HepG2 (cell line): ENCODE data around the gene FAM53B. TPM values are rescaled to one million over a fixed set of nuclear protein-coding genes. Genes with fewer than 3 reads are reported as not detected.
A peak's percentile ranks its signal among the peaks of the same experiment; 100 is the strongest.

Source experiments
- HNF4A ChIP-seq: sonication (generic); formaldehyde crosslinking; IDR thresholded peaks from 2 replicates; pipeline ENCODE4 v1.4.0; 2020; ENCODE audit warnings: missing genetic modification reagents
- KDM6A ChIP-seq: IDR thresholded peaks from 2 replicates; pipeline ENCODE4 v1.6.1; 2016; ENCODE audit warnings: low read depth
- ZNF547 ChIP-seq: sonication (generic); formaldehyde crosslinking; IDR thresholded peaks from 2 replicates; pipeline ENCODE4 v1.5.1; 2020; ENCODE audit warnings: mild to moderate bottlenecking, missing genetic modification reagents
- ZNF674 ChIP-seq: sonication (generic); formaldehyde crosslinking; IDR thresholded peaks from 2 replicates; pipeline ENCODE4 v1.5.0; 2020; ENCODE audit warnings: low read depth, mild to moderate bottlenecking, missing genetic modification reagents
- polyA plus RNA-seq, 8 experiments: library from polyadenylated mRNA; depleted of rRNA in 3 of 8; stranded (reverse) in 7 of 8; unstranded in 1 of 8; fragments of >200 nt; fragmentation: Illumina TruSeq in 4 of 8; extraction: Trizol in 4 of 8; gene quantifications; 2 replicates each; pipeline versions ENCODE4 v1.2.1 to v1.2.3, GENCODE V29; 2011 to 2016; ENCODE audit warnings: low read depth in 4 of 8, missing spikeins in 1 of 8, mixed read lengths in 1 of 8; ENCODE audit not compliant: insufficient read depth in 1 of 8
- total RNA-seq, 5 experiments: library from RNA; depleted of rRNA; stranded (reverse); fragments of >200 nt; fragmentation: Illumina TruSeq; extraction: Trizol; gene quantifications; 2 replicates each; pipeline ENCODE4 v1.2.3, GENCODE V29; 2016; ENCODE audit warnings: low read depth in 1 of 5
- TF ChIP-seq, protein P1 (sequence below): IDR thresholded peaks from 2 replicates; pipeline ENCODE4 v1.6.1; 2016; ENCODE audit warnings: low read depth
- TF ChIP-seq, protein P2 (sequence below): sonication (generic); formaldehyde crosslinking; IDR thresholded peaks from 2 replicates; pipeline ENCODE4 v1.5.0; 2020; ENCODE audit warnings: mild to moderate bottlenecking, missing genetic modification reagents, borderline replicate concordance

Gene FAM53B
- total and polyA plus RNA-seq, 2 of the 13 experiments (the other 11 are each of a cell fraction or from before 2014, with no cell fraction given) = 6.4 to 19.3 TPM

DNA sequence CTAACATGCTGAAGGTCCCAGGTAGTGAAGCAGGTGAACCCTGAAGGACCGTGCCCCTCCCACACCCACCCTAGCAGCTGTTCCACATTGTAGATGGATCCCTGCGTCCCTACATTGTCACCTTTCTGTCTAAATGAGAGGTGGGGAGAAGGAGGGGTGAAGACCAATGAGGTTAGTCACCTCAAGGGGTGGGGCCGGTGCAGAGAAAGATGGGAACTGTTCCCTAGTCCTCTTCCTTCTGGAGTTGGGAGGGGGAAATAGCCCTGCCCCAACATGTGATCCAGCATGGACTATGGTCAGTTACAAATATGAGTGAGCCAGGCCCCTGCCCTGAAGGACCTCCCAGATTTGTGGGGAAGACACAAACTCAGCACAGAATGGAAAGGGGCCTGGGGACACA lies 158.0 kb downstream of the FAM53B start (continued):
- no peak for TF ChIP-seq ZNF674 (CRISPR knock-in tag)
- TF ChIP-seq, protein P1, sequence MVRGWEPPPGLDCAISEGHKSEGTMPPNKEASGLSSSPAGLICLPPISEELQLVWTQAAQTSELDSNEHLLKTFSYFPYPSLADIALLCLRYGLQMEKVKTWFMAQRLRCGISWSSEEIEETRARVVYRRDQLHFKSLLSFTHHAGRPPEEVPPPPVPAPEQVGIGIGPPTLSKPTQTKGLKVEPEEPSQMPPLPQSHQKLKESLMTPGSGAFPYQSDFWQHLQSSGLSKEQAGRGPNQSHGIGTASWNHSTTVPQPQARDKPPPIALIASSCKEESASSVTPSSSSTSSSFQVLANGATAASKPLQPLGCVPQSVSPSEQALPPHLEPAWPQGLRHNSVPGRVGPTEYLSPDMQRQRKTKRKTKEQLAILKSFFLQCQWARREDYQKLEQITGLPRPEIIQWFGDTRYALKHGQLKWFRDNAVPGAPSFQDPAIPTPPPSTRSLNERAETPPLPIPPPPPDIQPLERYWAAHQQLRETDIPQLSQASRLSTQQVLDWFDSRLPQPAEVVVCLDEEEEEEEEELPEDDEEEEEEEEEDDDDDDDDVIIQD (CRISPR knock-in tag) = no peak
- no peak for TF ChIP-seq ZNF547 (CRISPR knock-in tag)
- no peak for TF ChIP-seq KDM6A (CRISPR knock-in tag)
- TF ChIP-seq HNF4A (CRISPR knock-in tag) = peak; percentile 25; the same call in 1 of the 2 replicates
- TF ChIP-seq, protein P2, sequence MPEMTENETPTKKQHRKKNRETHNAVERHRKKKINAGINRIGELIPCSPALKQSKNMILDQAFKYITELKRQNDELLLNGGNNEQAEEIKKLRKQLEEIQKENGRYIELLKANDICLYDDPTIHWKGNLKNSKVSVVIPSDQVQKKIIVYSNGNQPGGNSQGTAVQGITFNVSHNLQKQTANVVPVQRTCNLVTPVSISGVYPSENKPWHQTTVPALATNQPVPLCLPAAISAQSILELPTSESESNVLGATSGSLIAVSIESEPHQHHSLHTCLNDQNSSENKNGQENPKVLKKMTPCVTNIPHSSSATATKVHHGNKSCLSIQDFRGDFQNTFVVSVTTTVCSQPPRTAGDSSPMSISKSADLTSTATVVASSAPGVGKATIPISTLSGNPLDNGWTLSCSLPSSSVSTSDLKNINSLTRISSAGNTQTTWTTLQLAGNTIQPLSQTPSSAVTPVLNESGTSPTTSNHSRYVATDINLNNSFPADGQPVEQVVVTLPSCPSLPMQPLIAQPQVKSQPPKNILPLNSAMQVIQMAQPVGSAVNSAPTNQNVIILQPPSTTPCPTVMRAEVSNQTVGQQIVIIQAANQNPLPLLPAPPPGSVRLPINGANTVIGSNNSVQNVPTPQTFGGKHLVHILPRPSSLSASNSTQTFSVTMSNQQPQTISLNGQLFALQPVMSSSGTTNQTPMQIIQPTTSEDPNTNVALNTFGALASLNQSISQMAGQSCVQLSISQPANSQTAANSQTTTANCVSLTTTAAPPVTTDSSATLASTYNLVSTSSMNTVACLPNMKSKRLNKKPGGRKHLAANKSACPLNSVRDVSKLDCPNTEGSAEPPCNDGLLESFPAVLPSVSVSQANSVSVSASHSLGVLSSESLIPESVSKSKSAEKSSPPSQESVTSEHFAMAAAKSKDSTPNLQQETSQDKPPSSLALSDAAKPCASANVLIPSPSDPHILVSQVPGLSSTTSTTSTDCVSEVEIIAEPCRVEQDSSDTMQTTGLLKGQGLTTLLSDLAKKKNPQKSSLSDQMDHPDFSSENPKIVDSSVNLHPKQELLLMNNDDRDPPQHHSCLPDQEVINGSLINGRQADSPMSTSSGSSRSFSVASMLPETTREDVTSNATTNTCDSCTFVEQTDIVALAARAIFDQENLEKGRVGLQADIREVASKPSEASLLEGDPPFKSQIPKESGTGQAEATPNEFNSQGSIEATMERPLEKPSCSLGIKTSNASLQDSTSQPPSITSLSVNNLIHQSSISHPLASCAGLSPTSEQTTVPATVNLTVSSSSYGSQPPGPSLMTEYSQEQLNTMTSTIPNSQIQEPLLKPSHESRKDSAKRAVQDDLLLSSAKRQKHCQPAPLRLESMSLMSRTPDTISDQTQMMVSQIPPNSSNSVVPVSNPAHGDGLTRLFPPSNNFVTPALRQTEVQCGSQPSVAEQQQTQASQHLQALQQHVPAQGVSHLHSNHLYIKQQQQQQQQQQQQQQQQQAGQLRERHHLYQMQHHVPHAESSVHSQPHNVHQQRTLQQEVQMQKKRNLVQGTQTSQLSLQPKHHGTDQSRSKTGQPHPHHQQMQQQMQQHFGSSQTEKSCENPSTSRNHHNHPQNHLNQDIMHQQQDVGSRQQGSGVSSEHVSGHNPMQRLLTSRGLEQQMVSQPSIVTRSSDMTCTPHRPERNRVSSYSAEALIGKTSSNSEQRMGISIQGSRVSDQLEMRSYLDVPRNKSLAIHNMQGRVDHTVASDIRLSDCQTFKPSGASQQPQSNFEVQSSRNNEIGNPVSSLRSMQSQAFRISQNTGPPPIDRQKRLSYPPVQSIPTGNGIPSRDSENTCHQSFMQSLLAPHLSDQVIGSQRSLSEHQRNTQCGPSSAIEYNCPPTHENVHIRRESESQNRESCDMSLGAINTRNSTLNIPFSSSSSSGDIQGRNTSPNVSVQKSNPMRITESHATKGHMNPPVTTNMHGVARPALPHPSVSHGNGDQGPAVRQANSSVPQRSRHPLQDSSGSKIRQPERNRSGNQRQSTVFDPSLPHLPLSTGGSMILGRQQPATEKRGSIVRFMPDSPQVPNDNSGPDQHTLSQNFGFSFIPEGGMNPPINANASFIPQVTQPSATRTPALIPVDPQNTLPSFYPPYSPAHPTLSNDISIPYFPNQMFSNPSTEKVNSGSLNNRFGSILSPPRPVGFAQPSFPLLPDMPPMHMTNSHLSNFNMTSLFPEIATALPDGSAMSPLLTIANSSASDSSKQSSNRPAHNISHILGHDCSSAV (CRISPR knock-in tag) = no peak
